Ovary (tissue), 9 donors: Measurements from ENCODE around the gene ACYP2. TPM values are rescaled to one million over a fixed set of nuclear protein-coding genes. Genes with fewer than 3 reads are reported as not detected.

Experiments used
- DNase-seq, 5 donors: peaks; one replicate each; pipeline ENCODE4 v3.0.0-alpha.2; 2019 to 2020
- H3K27ac ChIP-seq, 2 donors: fragments of 200-600 bp; one replicate each; pipeline versions ENCODE4 v1.5.1 to v1.8.0; 2019 to 2022
- H3K27me3 ChIP-seq: fragments of 200-600 bp; one replicate; pipeline ENCODE4 v1.8.0; 2022
- H3K36me3 ChIP-seq: fragments of 200-600 bp; sonication (generic); one replicate; pipeline ENCODE4 v1.5.1; 2019
- H3K4me1 ChIP-seq: one replicate; pipeline ENCODE4 v1.8.1; 2013; ENCODE audit warnings: mild to moderate bottlenecking, moderate library complexity; ENCODE audit not compliant: insufficient read depth
- H3K4me3 ChIP-seq: fragments of 200-600 bp; sonication (generic); one replicate; pipeline ENCODE4 v1.5.1; 2017
- H3K9me3 ChIP-seq, 2 donors: fragments of 200-600 bp in 1 of 2; sonication (generic) in 1 of 2; one replicate each; pipeline versions ENCODE4 v1.5.1 to v1.8.1; 2013 to 2019; ENCODE audit warnings: mild to moderate bottlenecking in 1 of 2, moderate library complexity in 1 of 2
- CTCF ChIP-seq, 3 donors: fragments of 450-650 bp in 2 of 3; fragments of 200-600 bp in 1 of 3; IDR thresholded peaks; one replicate each; pipeline versions ENCODE4 v1.5.1 to v1.8.0; 2016 to 2022; ENCODE audit warnings: antibody characterized with exemption in 3 of 3, mild to moderate bottlenecking in 1 of 3
- EP300 ChIP-seq: sonication (generic); formaldehyde crosslinking; IDR thresholded peaks from one replicate; pipeline ENCODE4 v1.6.1; 2017; ENCODE audit warnings: antibody characterized with exemption
- POLR2A ChIP-seq: fragments of 450-650 bp; IDR thresholded peaks from one replicate; pipeline ENCODE4 v1.6.1; 2017; ENCODE audit warnings: antibody characterized with exemption, mild to moderate bottlenecking, moderate library complexity
- WGBS, 3 donors: extraction: QIAGEN DNeasy Blood & Tissue Kit in 1 of 3; methylation state at CpG; one replicate each; pipeline versions ENCODE4 v1.1.5 to v1.1.7; 2013 to 2017; 5-methylcytosine and 5-hydroxymethylcytosine counted together
- intact Hi-C, 4 donors: fragments of 100-400 bp; cut with DNase I; formaldehyde crosslinking; loops; one replicate each; pipeline versions ENCODE4 v1.11.0 to v1.15.1; 2022 to 2023
- polyA plus RNA-seq, 2 donors: library from polyadenylated mRNA; stranded (reverse); fragments of 200-250 nt in 1 of 2; fragments of 350-450 nt in 1 of 2; fragmentation: Illumina TruSeq in 1 of 2; extraction: RNeasy Lipid Tissue Mini Kit (QIAGEN cat#74804) in 1 of 2; gene quantifications; one replicate each; pipeline ENCODE4 v1.2.3, GENCODE V29; 2013 to 2014
- total RNA-seq, 7 donors: library from RNA; depleted of rRNA in 2 of 7; stranded (reverse); fragments of >200 nt in 2 of 7; fragmentation: NEBNext Ultra II Directional in 3 of 7; extraction: Animal tissue kit (Norgen Biotek cat#: 25700) in 3 of 7; gene quantifications; one replicate each; pipeline versions ENCODE4 v1.1.0 to v1.2.4, GENCODE V29; 2016 to 2023
- donor health status: DM: no; HTN: no; CAD: no; lungs with moderate emphysema.
- donor health status: DM: no; HTN: no; CAD: no.
- donor health status: Bipolar disorder and iron deficiency.
- donor health status: DM: yes; HTN: yes; CAD: no.
- donor health status: DM: no; HTN: no; CAD: no.
- donor health status: DM: yes; HTN: yes; CAD: no.

ACYP2 gene
- total and polyA plus RNA-seq, 9 donors, result 10.4 to 27.1 (median 13.9) TPM

- Histone ChIP-seq H3K9me3 (no peaks in the 10 kb centered on the region), H3K4me1 (peaks cover 4% of the 10 kb centered on the region), H3K36me3 (no peaks in the 10 kb centered on the region), H3K4me3 (no peak overlapping the region), H3K27me3 (no peaks in the 10 kb centered on the region), H3K27ac (no peak overlapping the region)
- TF ChIP-seq CTCF (IDR thresholded peaks at IDR 0.05), result no peak
- TF ChIP-seq POLR2A, result no peak
- TF ChIP-seq EP300, result no peak
- WGBS, 3 donors, result 57 to 64% (median 63%) methylated on average over 3 of the region's 3 CpGs
- DNase-seq, result no peak
- intact Hi-C loops, result no loop called here
These were observed 94.0 kb downstream of the ACYP2 start for GRCh38 chr2:54209379-54209778.

GRCh38 chr2:54212456-54212855, 97.0 kb downstream of the ACYP2 start:
- intact Hi-C loops, result no loop called here
- no peak overlapping the region for H3K27ac ChIP-seq
- no peak overlapping the region for H3K4me3 ChIP-seq
- no peaks in the 10 kb centered on the region for H3K36me3 ChIP-seq
- H3K9me3 ChIP-seq, result no peaks in the 10 kb centered on the region
- peaks cover 2% of the 10 kb centered on the region for H3K4me1 ChIP-seq
- TF ChIP-seq EP300 (no peak), CTCF (IDR thresholded peaks at IDR 0.05) (no peak), POLR2A (no peak)
- H3K27me3 ChIP-seq, result no peaks in the 10 kb centered on the region
- 19 to 22% (median 19%) methylated on average over 1 of the region's 1 CpG for WGBS, 3 donors
- DNase-seq, result no peak

GRCh38 chr2:54213082-54213481, 97.7 kb downstream of the ACYP2 start:
- H3K4me3 ChIP-seq, result no peak overlapping the region
- no peaks in the 10 kb centered on the region for H3K36me3 ChIP-seq
- H3K9me3 ChIP-seq, result no peaks in the 10 kb centered on the region
- no peaks in the 10 kb centered on the region for H3K4me1 ChIP-seq
- 95 to 98% (median 97%) methylated on average over 4 of the region's 4 CpGs for WGBS, 3 donors
- H3K27me3 ChIP-seq, result no peaks in the 10 kb centered on the region
- no peak for DNase-seq
- intact Hi-C loops, result no loop called here
- H3K27ac ChIP-seq, result no peak overlapping the region
- TF ChIP-seq EP300 (no peak), CTCF (IDR thresholded peaks at IDR 0.05) (no peak), POLR2A (no peak)

GRCh38 chr2:54224997-54225396, 109.6 kb downstream of the ACYP2 start:
- no peaks in the 10 kb centered on the region for H3K27me3 ChIP-seq
- no peak for TF ChIP-seq EP300
- no peak for TF ChIP-seq CTCF (IDR thresholded peaks at IDR 0.05)
- no peak for TF ChIP-seq POLR2A
- WGBS, 3 donors, result 93 to 97% (median 96%) methylated on average over 2 of the region's 2 CpGs
- H3K4me3 ChIP-seq, result no peak overlapping the region
- H3K27ac ChIP-seq, result no peak overlapping the region
- H3K9me3 ChIP-seq, result no peaks in the 10 kb centered on the region
- H3K36me3 ChIP-seq, result no peaks in the 10 kb centered on the region
- intact Hi-C loops, result no loop called here
- DNase-seq, result no peak
- H3K4me1 ChIP-seq, result peaks cover 3% of the 10 kb centered on the region

- WGBS, 3 donors, result 34 to 63% (median 61%) methylated on average over 2 of the region's 2 CpGs
- peaks cover 3% of the 10 kb centered on the region for H3K4me1 ChIP-seq
- DNase-seq, result no peak
- H3K36me3 ChIP-seq, result no peaks in the 10 kb centered on the region
- TF ChIP-seq CTCF (IDR thresholded peaks at IDR 0.05) (no peak), POLR2A (no peak), EP300 (no peak)
- H3K27me3 ChIP-seq, result no peaks in the 10 kb centered on the region
- intact Hi-C loops, result no loop called here
- H3K27ac ChIP-seq, result no peak overlapping the region
- no peaks in the 10 kb centered on the region for H3K9me3 ChIP-seq
- no peak overlapping the region for H3K4me3 ChIP-seq
These were observed 110.8 kb downstream of the ACYP2 start for GRCh38 chr2:54226260-54226659.
